SK-N-SH (cell line): ENCODE measurements around the gene PARD3B. TPM values are rescaled to one million over a fixed set of nuclear protein-coding genes. Genes with fewer than 3 reads are reported as not detected.

ENCODE experiments used
- CTCF ChIA-PET: fragments of 300-600, 350-600 bp; formaldehyde crosslinking; extraction: SDS; loops from one replicate; lab custom pipeline; 2021; lab: Yijun Ruan, JAX
- POLR2A ChIA-PET: fragments of 350-600 bp; sonication (Branson Sonifier 250); formaldehyde crosslinking; extraction: SDS; loops from one replicate; lab custom pipeline; 2020; ENCODE audit warnings: antibody characterized with exemption, inconsistent platforms; lab: Yijun Ruan, JAX
- DNase-seq: peaks from one replicate; pipeline ENCODE4 v3.0.0; 2012
- H2AFZ ChIP-seq: fragments of 200-600 bp; sonication (generic); 2 replicates; pipeline ENCODE4 v1.8.1; 2016; ENCODE audit warnings: antibody characterized with exemption, mild to moderate bottlenecking, low read depth
- H3F3A ChIP-seq: fragments of 200-600 bp; sonication (generic); replicated peaks from 2 replicates; pipeline ENCODE3; 2016; ENCODE audit warnings: antibody characterized with exemption, mild to moderate bottlenecking; ENCODE audit not compliant: insufficient read depth
- H3K27ac ChIP-seq, 2 experiments: fragments of 200-500 bp in 1 of 2; fragments of 200-600 bp in 1 of 2; sonication (Bioruptor generic) in 1 of 2; sonication (generic), shearing (Covaris generic) in 1 of 2; 2 replicates each; pipeline versions ENCODE4 v1.5.1 to v1.6.1; 2014 to 2016; ENCODE audit warnings: low read depth in 2 of 2, inconsistent platforms in 1 of 2, low read length in 1 of 2, mild to moderate bottlenecking in 1 of 2, mixed read lengths in 1 of 2
- H3K27me3 ChIP-seq: fragments of 200-600 bp; sonication (generic), shearing (Covaris generic); 2 replicates; pipeline ENCODE4 v1.6.1; 2016; ENCODE audit warnings: mixed run types; ENCODE audit not compliant: insufficient read depth
- H3K36me3 ChIP-seq, 2 experiments: fragments of 200-500 bp in 1 of 2; fragments of 200-600 bp in 1 of 2; sonication (Bioruptor generic) in 1 of 2; sonication (generic) in 1 of 2; replicated peaks in 1 of 2; 2 replicates each; pipeline versions ENCODE3 to v1.5.1; 2014 to 2016; ENCODE audit warnings: low read length in 1 of 2, mild to moderate bottlenecking in 1 of 2; ENCODE audit not compliant: insufficient read depth in 2 of 2, control insufficient read depth in 1 of 2
- H3K4me1 ChIP-seq, 2 experiments: fragments of 200-500 bp in 1 of 2; fragments of 200-600 bp in 1 of 2; sonication (Bioruptor generic) in 1 of 2; sonication (generic), shearing (Covaris generic) in 1 of 2; 2 replicates each; pipeline versions ENCODE4 v1.5.1 to v1.6.1; 2014 to 2016; ENCODE audit warnings: low read depth in 1 of 2, low read length in 1 of 2, mixed run types in 1 of 2; ENCODE audit not compliant: insufficient read depth in 2 of 2, control insufficient read depth in 1 of 2
- H3K4me2 ChIP-seq: fragments of 200-600 bp; sonication (generic), shearing (Covaris generic); 2 replicates; pipeline ENCODE4 v1.6.1; 2017; ENCODE audit warnings: mixed run types
- H3K4me3 ChIP-seq, 2 experiments: fragments of 200-500 bp in 1 of 2; fragments of 200-600 bp in 1 of 2; sonication (Bioruptor generic) in 1 of 2; sonication (generic), shearing (Covaris generic) in 1 of 2; 2 replicates each; pipeline versions ENCODE4 v1.5.1 to v1.8.1; 2014 to 2016; ENCODE audit warnings: low read depth in 2 of 2, inconsistent platforms in 1 of 2, low read length in 1 of 2, mild to moderate bottlenecking in 1 of 2, mixed read lengths in 1 of 2, moderate library complexity in 1 of 2
- H3K79me2 ChIP-seq: fragments of 200-600 bp; sonication (generic); 2 replicates; pipeline ENCODE4 v1.8.1; 2017; ENCODE audit warnings: mild to moderate bottlenecking; ENCODE audit not compliant: insufficient read depth
- H3K9ac ChIP-seq: fragments of 200-600 bp; sonication (generic); 2 replicates; pipeline ENCODE4 v1.6.1; 2017; ENCODE audit warnings: mixed run types
- H3K9me2 ChIP-seq: fragments of 200-600 bp; sonication (generic); 2 replicates; pipeline ENCODE4 v1.6.1; 2017; ENCODE audit warnings: mixed run types
- H3K9me3 ChIP-seq: fragments of 200-600 bp; sonication (generic); 2 replicates; pipeline ENCODE4 v1.6.1; 2017; ENCODE audit warnings: mixed run types, mild to moderate bottlenecking, moderate library complexity
- H4K20me1 ChIP-seq: fragments of 200-600 bp; sonication (generic); 2 replicates; pipeline ENCODE4 v1.6.1; 2017; ENCODE audit warnings: mild to moderate bottlenecking, mixed run types; ENCODE audit not compliant: insufficient read depth
- CHD2 ChIP-seq: fragments of 150-350 bp; IDR thresholded peaks from 2 replicates; pipeline ENCODE4 v1.6.1; 2018; ENCODE audit warnings: low read length; ENCODE audit not compliant: partially characterized antibody
- ELF1 ChIP-seq: IDR thresholded peaks from 2 replicates; pipeline ENCODE4 v1.4.0; 2012
- EP300 ChIP-seq, 2 experiments: IDR thresholded peaks; 2 replicates each; pipeline versions ENCODE4 v1.4.0 to v1.6.1; 2012; ENCODE audit warnings: borderline replicate concordance in 1 of 2, low read depth in 1 of 2, low read length in 1 of 2
- FOXJ3 ChIP-seq: sonication (generic); formaldehyde crosslinking; IDR thresholded peaks from 2 replicates; pipeline ENCODE4 v1.5.1; 2020; ENCODE audit warnings: mild to moderate bottlenecking, missing genetic modification reagents
- FOXM1 ChIP-seq: IDR thresholded peaks from 2 replicates; pipeline ENCODE4 v1.4.0; 2012; ENCODE audit warnings: low read depth, mild to moderate bottlenecking
- GATA2 ChIP-seq: sonication (generic); formaldehyde crosslinking; IDR thresholded peaks from 2 replicates; pipeline ENCODE4 v1.5.0; 2020; ENCODE audit warnings: mild to moderate bottlenecking, missing genetic modification reagents
- MXI1 ChIP-seq: IDR thresholded peaks from 2 replicates; pipeline ENCODE4 v1.6.1; 2012; ENCODE audit warnings: mild to moderate bottlenecking, low read depth, low read length, improper control_type of control experiment
- RFX5 ChIP-seq: IDR thresholded peaks from 2 replicates; pipeline ENCODE4 v1.6.1; 2012; ENCODE audit warnings: mild to moderate bottlenecking, improper control_type of control experiment, low read length
- RXRA ChIP-seq: IDR thresholded peaks from 2 replicates; pipeline ENCODE4 v1.4.0; 2012; ENCODE audit warnings: low read depth, mild to moderate bottlenecking, borderline replicate concordance
- SMC3 ChIP-seq: IDR thresholded peaks from 2 replicates; pipeline ENCODE4 v1.6.1; 2012; ENCODE audit warnings: low read depth, low read length, improper control_type of control experiment
- TAF1 ChIP-seq: IDR thresholded peaks from 2 replicates; pipeline ENCODE4 v1.6.1; 2012; ENCODE audit warnings: low read depth, mild to moderate bottlenecking, low read length, moderate library complexity, borderline replicate concordance
- TCF12 ChIP-seq: IDR thresholded peaks from 2 replicates; pipeline ENCODE4 v1.4.0; 2012
- WGBS: methylation state at CpG from one replicate; pipeline ENCODE4 v1.1.6; 2017; ENCODE audit warnings: low lambda C conversion rate; 5-methylcytosine and 5-hydroxymethylcytosine counted together
- polyA plus RNA-seq, 3 experiments: library from polyadenylated mRNA; depleted of rRNA; stranded (reverse); fragments of >200 nt; gene quantifications; 2 replicates each; pipeline ENCODE4 v1.2.3, GENCODE V29; 2012
- TF ChIP-seq, protein P1 (sequence below): fragments of 150-350 bp; IDR thresholded peaks from 2 replicates; pipeline ENCODE4 v1.6.1; 2017; ENCODE audit warnings: antibody characterized with exemption, low read length, low read depth, borderline replicate concordance
- TF ChIP-seq, protein P2 (sequence below): IDR thresholded peaks from 2 replicates; pipeline ENCODE4; 2012
- TF ChIP-seq, protein P3 (sequence below): IDR thresholded peaks from 2 replicates; pipeline ENCODE4 v1.4.0; 2012; ENCODE audit warnings: low read depth, borderline replicate concordance

The PARD3B gene
- polyA plus RNA-seq, 1 of the 3 experiments (the other 2 are of a cell fraction): 0.87 TPM

DNA sequence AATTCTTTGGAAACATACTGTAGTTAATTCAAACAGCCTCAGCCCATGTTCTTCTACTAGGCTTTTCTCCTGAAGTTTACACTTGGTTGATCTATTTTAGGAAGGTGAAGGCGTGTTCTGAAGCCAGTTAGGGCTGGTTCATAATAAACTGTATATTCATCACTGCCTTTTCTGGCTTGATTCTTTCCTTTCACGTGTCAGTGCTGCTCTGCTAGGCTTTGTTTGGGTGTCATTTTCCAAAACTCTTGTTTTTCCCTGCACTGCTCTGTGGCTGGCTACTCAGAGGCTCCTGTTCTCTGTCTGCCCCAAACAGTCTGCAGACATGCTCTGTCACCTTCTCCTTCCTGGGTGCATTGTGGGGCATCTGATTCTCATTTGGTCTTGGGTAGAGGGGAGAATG, 136.1 kb downstream of the PARD3B start:
- Histone ChIP-seq H3F3A (no peaks in the 10 kb centered on the region), H4K20me1 (no peaks in the 10 kb centered on the region), H2AFZ (no peak overlapping the region), H3K9ac (no peak overlapping the region), H3K4me3 (no peak overlapping the region), H3K9me3 (no peaks in the 10 kb centered on the region), H3K4me2 (no peak overlapping the region), H3K36me3 (no peaks in the 10 kb centered on the region), H3K4me1 (peaks cover 0 to 3% of the 10 kb centered on the region in 2 experiments; a peak in 2 of 4 replicates), H3K27ac (peak overlapping the region in 1 of 2 experiments; percentile 28; a peak in 1 of 4 replicates), H3K79me2 (no peaks in the 10 kb centered on the region), H3K9me2 (no peaks in the 10 kb centered on the region), H3K27me3 (no peaks in the 10 kb centered on the region)
- WGBS: 54% methylated on average over 2 of the region's 2 CpGs
- POLR2A ChIA-PET: no interaction called here
- DNase-seq: peak; percentile 2
- TF ChIP-seq RXRA (no peak), MXI1 (no peak), ELF1 (no peak), CHD2 (no peak), TAF1 (no peak), TCF12 (no peak), FOXM1 (no peak), GATA2 (CRISPR knock-in tag) (no peak), EP300 (IDR thresholded peaks at IDR 0.05; ENCODE audit: borderline replicate concordance in 1 of 2, low read depth in 1 of 2, low read length in 1 of 2) (no peak), RFX5 (no peak)
- TF ChIP-seq, protein P1, sequence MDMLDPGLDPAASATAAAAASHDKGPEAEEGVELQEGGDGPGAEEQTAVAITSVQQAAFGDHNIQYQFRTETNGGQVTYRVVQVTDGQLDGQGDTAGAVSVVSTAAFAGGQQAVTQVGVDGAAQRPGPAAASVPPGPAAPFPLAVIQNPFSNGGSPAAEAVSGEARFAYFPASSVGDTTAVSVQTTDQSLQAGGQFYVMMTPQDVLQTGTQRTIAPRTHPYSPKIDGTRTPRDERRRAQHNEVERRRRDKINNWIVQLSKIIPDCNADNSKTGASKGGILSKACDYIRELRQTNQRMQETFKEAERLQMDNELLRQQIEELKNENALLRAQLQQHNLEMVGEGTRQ: no peak
- TF ChIP-seq, protein P2, sequence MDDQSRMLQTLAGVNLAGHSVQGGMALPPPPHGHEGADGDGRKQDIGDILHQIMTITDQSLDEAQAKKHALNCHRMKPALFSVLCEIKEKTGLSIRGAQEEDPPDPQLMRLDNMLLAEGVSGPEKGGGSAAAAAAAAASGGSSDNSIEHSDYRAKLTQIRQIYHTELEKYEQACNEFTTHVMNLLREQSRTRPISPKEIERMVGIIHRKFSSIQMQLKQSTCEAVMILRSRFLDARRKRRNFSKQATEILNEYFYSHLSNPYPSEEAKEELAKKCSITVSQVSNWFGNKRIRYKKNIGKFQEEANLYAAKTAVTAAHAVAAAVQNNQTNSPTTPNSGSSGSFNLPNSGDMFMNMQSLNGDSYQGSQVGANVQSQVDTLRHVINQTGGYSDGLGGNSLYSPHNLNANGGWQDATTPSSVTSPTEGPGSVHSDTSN: no peak
- CTCF ChIA-PET: no interaction called here

DNA sequence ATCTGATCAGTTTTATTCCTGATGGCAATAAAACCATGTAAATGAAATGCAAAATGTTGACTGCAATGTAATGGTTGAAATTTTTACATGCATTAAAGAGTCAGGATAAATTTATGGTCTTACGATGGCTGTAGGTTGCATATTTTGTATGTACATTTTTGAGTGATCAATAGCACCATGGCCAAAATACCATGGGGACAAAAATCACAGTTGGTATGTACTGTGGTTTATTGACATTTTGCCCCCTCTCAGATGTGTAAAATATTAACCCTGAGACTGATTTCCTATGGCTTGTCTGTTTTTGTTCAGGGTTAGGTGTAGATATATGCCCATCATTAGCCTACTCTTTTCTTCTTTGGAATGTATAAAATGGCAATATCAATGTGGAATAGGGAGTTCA, 138.1 kb downstream of the PARD3B start:
- H3K4me3 ChIP-seq: no peak overlapping the region
- H3K4me2 ChIP-seq: no peak overlapping the region
- H4K20me1 ChIP-seq: no peaks in the 10 kb centered on the region
- TF ChIP-seq, protein P3, sequence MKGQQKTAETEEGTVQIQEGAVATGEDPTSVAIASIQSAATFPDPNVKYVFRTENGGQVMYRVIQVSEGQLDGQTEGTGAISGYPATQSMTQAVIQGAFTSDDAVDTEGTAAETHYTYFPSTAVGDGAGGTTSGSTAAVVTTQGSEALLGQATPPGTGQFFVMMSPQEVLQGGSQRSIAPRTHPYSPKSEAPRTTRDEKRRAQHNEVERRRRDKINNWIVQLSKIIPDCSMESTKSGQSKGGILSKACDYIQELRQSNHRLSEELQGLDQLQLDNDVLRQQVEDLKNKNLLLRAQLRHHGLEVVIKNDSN: no peak
- TF ChIP-seq FOXJ3 (no peak), SMC3 (no peak), EP300 (IDR thresholded peaks at IDR 0.05; ENCODE audit: borderline replicate concordance in 1 of 2, low read depth in 1 of 2, low read length in 1 of 2) (no peak)
- POLR2A ChIA-PET: no interaction called here
- CTCF ChIA-PET: interaction anchor here (0.6 to 1.3 kb wide), 2 partner anchors 10 to 343 kb away, joined by 3 to 4 read pairs; no protein-coding TSS in a partner anchor
- no peak overlapping the region for H2AFZ ChIP-seq
- peaks cover 0 to 3% of the 10 kb centered on the region in 2 experiments; a peak in 2 of 4 replicates for H3K4me1 ChIP-seq
- no peaks in the 10 kb centered on the region for H3K36me3 ChIP-seq
- H3F3A ChIP-seq: no peaks in the 10 kb centered on the region
- WGBS: 92% methylated on average over 1 of the region's 1 CpG
- H3K27ac ChIP-seq: no peak overlapping the region
- DNase-seq: no peak
- no peak overlapping the region for H3K9ac ChIP-seq
- no peaks in the 10 kb centered on the region for H3K9me2 ChIP-seq
- no peaks in the 10 kb centered on the region for H3K79me2 ChIP-seq
- no peaks in the 10 kb centered on the region for H3K27me3 ChIP-seq
- no peaks in the 10 kb centered on the region for H3K9me3 ChIP-seq
